SU-DHL-6 (cell line): ENCODE measurements around the gene LRRC25.

Source experiments
- H2AFZ ChIP-seq: fragments of 200-600 bp; sonication (generic); 2 replicates; pipeline ENCODE4 v1.6.1; 2014; ENCODE audit warnings: low read depth, mild to moderate bottlenecking, moderate library complexity, mixed read lengths, antibody characterized with exemption, low read length; ENCODE audit not compliant: severe bottlenecking
- H3F3A ChIP-seq: fragments of 200-600 bp; shearing (Covaris generic); 2 replicates; pipeline ENCODE4 v1.6.0; 2016; ENCODE audit warnings: antibody characterized with exemption, mild to moderate bottlenecking; ENCODE audit not compliant: insufficient read depth
- H3K27ac ChIP-seq: fragments of 200-600 bp; sonication (generic); 2 replicates; pipeline ENCODE4 v1.5.1; 2016; ENCODE audit warnings: low read depth, mild to moderate bottlenecking, low read length, moderate library complexity, mixed read lengths
- H3K27me3 ChIP-seq: fragments of 200-600 bp; sonication (generic), shearing (Covaris generic); 2 replicates; pipeline ENCODE4 v1.6.0; 2014; ENCODE audit warnings: mild to moderate bottlenecking, low read length
- H3K36me3 ChIP-seq: fragments of 200-600 bp; sonication (generic); 2 replicates; pipeline ENCODE4 v1.6.1; 2014; ENCODE audit warnings: mild to moderate bottlenecking, low read length, mixed read lengths
- H3K4me2 ChIP-seq: fragments of 300-600, 200-600 bp; shearing (Covaris generic), sonication (generic); 2 replicates; pipeline ENCODE4 v1.6.0; 2014; ENCODE audit warnings: low read length, low read depth, mild to moderate bottlenecking; ENCODE audit not compliant: poor library complexity, severe bottlenecking
- H3K4me3 ChIP-seq: fragments of 200-600 bp; sonication (generic); 2 replicates; pipeline ENCODE4 v1.5.1; 2014; ENCODE audit warnings: antibody characterized with exemption, low read length, mild to moderate bottlenecking, mixed read lengths; ENCODE audit not compliant: insufficient read depth, poor library complexity, severe bottlenecking
- H3K79me2 ChIP-seq: fragments of 200-600 bp; sonication (generic); 2 replicates; pipeline ENCODE4 v1.6.1; 2014; ENCODE audit warnings: mild to moderate bottlenecking, low read length, moderate library complexity; ENCODE audit not compliant: insufficient read depth
- H3K9ac ChIP-seq: fragments of 200-600 bp; sonication (generic); 2 replicates; pipeline ENCODE4 v1.7.0; 2014; ENCODE audit warnings: mild to moderate bottlenecking, low read length
- H3K9me2 ChIP-seq: fragments of 200-600 bp; sonication (generic); replicated peaks from 2 replicates; pipeline ENCODE4 v1.6.1; 2014; ENCODE audit warnings: low read length; ENCODE audit not compliant: insufficient read depth
- H3K9me3 ChIP-seq: fragments of 200-600 bp; sonication (generic); 2 replicates; pipeline ENCODE4 v1.6.1; 2014; ENCODE audit warnings: low read length, mixed read lengths; ENCODE audit not compliant: insufficient read depth
- H4K20me1 ChIP-seq: fragments of 200-600 bp; sonication (generic); 2 replicates; pipeline ENCODE4 v1.6.1; 2014; ENCODE audit warnings: low read depth, mild to moderate bottlenecking, antibody characterized with exemption, low read length, moderate library complexity, mixed read lengths
- EZH2phosphoT487 ChIP-seq: fragments of 200-600 bp; sonication (generic), shearing (Covaris generic); conservative IDR thresholded peaks from 2 replicates; pipeline ENCODE4 v1.6.1; 2018; ENCODE audit warnings: mild to moderate bottlenecking, antibody characterized with exemption, low read length, moderate library complexity, mixed read lengths
- TF ChIP-seq, protein P1 (sequence below): fragments of 200-600 bp; sonication (generic); IDR thresholded peaks from one replicate; pipeline ENCODE4 v1.5.1; 2017; ENCODE audit warnings: antibody characterized with exemption, mild to moderate bottlenecking, low read length, moderate library complexity; ENCODE audit not compliant: insufficient read depth, poor library complexity, severe bottlenecking

Gene LRRC25

DNA sequence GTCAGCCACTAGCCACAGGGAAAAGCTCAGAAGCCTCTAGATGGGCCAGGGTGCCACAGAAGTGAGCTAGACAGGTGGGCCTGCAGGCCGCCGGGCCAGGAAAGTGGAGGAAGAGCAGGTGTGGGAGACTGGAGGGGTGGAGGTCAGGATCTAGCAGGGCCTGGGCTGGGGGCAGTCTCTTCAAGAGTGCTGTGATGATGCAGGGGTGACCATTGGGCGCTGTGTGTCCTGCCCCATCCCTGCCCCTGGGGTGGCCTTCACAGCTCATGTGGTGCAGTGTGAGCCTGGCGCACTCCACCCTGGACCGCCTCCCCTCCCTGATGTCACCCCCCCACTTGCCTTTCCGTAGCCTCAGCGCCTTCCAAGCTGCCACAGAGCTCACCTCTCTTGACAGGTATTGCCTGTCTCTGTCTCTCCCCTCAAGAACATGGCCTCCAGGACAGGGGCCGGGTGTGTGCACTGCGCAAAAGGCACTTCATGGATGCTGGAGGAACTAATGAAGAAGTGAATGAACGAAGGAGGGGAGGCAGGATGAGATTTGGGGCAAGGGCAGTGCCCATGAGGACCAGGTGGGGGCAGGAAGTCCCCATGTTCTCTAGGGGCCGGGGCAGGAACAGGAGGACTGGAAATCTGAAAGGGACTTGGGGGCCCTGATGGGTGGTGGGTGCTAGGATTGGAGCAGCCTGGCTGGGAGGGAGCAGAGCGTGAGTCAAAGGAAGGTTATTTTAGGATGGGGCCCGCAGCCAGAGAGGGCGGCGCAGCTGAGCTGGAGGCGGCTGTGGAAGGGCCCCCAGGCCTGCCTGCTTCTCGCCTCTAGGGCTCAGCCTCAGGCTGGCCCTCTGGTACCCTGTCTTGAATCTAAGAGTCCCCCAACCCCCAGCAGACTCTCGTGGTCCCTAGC, 28.3 kb upstream of the LRRC25 start:
- H3K9me3 ChIP-seq, result no peaks in the 10 kb centered on the region
- H3K4me3 ChIP-seq, result no peak overlapping the region
- H2AFZ ChIP-seq, result no peak overlapping the region
- H3K27ac ChIP-seq, result no peak overlapping the region
- H3F3A ChIP-seq, result no peaks in the 10 kb centered on the region
- H3K27me3 ChIP-seq, result no peaks in the 10 kb centered on the region
- no peaks in the 10 kb centered on the region for H3K79me2 ChIP-seq
- no peak overlapping the region for H3K9ac ChIP-seq
- H3K4me2 ChIP-seq, result no peak overlapping the region
- no peaks in the 10 kb centered on the region for H3K36me3 ChIP-seq
- no peaks in the 10 kb centered on the region for H4K20me1 ChIP-seq
- no peaks in the 10 kb centered on the region for H3K9me2 ChIP-seq
- TF ChIP-seq, protein P1, sequence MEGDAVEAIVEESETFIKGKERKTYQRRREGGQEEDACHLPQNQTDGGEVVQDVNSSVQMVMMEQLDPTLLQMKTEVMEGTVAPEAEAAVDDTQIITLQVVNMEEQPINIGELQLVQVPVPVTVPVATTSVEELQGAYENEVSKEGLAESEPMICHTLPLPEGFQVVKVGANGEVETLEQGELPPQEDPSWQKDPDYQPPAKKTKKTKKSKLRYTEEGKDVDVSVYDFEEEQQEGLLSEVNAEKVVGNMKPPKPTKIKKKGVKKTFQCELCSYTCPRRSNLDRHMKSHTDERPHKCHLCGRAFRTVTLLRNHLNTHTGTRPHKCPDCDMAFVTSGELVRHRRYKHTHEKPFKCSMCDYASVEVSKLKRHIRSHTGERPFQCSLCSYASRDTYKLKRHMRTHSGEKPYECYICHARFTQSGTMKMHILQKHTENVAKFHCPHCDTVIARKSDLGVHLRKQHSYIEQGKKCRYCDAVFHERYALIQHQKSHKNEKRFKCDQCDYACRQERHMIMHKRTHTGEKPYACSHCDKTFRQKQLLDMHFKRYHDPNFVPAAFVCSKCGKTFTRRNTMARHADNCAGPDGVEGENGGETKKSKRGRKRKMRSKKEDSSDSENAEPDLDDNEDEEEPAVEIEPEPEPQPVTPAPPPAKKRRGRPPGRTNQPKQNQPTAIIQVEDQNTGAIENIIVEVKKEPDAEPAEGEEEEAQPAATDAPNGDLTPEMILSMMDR, result no peak
- no peak for TF ChIP-seq EZH2phosphoT487

DNA sequence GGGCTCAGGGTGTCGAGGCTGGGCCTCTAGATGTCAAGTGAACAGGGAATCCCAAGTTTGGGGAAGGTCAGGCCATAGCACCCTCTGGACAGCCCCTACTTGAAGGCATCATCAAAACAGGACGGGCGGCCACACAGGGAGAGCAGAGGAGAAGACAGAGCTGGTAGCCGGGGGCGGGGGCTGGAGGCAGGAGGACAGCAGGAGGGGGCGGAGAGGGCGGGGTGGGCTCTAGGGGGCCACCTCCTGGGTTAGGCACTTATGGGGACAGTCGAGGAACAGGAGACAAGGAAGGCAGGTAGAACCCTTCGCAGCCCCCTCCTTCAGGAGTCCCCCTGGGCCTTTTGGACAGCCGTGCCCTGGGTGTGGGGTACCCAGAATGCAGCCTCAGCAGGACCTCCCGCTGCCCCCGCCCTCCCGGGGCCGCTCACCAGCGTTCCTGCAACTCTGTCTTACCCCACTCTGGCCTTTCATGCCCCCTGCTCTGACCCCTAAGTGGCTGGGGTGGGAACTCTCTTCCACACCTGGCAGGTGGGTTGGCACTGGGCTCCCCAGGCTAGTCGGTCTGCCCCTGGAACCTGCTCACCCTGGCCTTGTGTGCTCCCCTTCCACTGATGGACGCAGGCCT, 27.6 kb upstream of the LRRC25 start:
- Histone ChIP-seq H3K36me3 (no peaks in the 10 kb centered on the region), H3K9me3 (no peaks in the 10 kb centered on the region), H3K27me3 (no peaks in the 10 kb centered on the region), H3K9me2 (no peaks in the 10 kb centered on the region), H3K4me2 (no peak overlapping the region), H3K9ac (no peak overlapping the region), H3K27ac (no peak overlapping the region), H3K4me3 (no peak overlapping the region), H4K20me1 (no peaks in the 10 kb centered on the region), H3F3A (no peaks in the 10 kb centered on the region), H2AFZ (no peak overlapping the region), H3K79me2 (no peaks in the 10 kb centered on the region)
- TF ChIP-seq, protein P1, result no peak
- TF ChIP-seq EZH2phosphoT487, result no peak

DNA sequence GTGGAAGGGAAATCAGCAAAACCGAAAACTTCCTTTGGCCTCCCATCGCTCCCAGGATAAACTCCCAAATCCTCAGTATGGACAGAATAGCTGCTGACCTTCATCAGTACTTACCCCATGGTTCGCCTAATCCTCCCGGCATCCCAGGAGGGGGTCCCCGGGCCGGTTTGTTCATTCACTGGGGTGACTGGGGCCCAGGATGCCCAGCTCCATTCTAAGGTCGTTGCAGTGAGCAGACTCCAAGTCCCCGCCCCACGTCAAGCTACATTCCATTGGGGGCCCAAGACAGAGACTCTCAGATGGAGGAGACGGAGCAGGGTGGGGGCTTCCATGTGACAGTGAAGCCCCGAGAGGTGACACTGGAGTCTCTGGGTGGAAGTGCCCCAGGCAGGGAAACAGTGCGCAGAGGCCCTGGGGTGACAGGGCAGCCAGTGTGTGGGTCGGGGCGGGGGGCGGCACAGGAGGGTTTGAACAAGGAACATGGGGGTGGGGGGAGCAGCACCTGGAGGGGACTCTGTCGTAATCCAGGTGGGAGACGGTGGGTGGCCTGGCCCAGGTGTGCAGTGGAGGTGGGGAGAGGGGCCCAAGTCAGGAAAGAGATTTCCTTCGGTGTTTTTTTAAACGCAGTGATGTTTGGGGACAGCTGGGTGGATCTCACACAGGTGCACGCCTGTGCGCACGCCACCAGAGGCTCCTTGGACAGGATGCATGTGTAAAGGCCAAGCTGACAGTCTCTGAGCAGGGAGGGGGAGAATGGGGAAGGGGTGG, 26.9 kb upstream of the LRRC25 start:
- H4K20me1 ChIP-seq, result no peaks in the 10 kb centered on the region
- no peak overlapping the region for H2AFZ ChIP-seq
- H3K9me3 ChIP-seq, result no peaks in the 10 kb centered on the region
- no peak overlapping the region for H3K27ac ChIP-seq
- H3K4me3 ChIP-seq, result no peak overlapping the region
- H3F3A ChIP-seq, result no peaks in the 10 kb centered on the region
- TF ChIP-seq, protein P1, result no peak
- TF ChIP-seq EZH2phosphoT487, result no peak
- no peak overlapping the region for H3K4me2 ChIP-seq
- H3K36me3 ChIP-seq, result no peaks in the 10 kb centered on the region
- no peaks in the 10 kb centered on the region for H3K9me2 ChIP-seq
- no peak overlapping the region for H3K9ac ChIP-seq
- no peaks in the 10 kb centered on the region for H3K27me3 ChIP-seq
- H3K79me2 ChIP-seq, result no peaks in the 10 kb centered on the region
